GM18868 (cell line): Measurements from ENCODE around the gene ZMIZ1.
A peak's percentile ranks its signal among the peaks of the same experiment; 100 is the strongest.

Experiments used
- ATAC-seq: cut with Tn5 transposase; IDR thresholded peaks from one replicate; pipeline ENCODE4 v1.9.1; 2021; ENCODE audit warnings: mild to moderate bottlenecking, moderate library complexity; ENCODE audit not compliant: unreplicated experiment

The ZMIZ1 gene

DNA sequence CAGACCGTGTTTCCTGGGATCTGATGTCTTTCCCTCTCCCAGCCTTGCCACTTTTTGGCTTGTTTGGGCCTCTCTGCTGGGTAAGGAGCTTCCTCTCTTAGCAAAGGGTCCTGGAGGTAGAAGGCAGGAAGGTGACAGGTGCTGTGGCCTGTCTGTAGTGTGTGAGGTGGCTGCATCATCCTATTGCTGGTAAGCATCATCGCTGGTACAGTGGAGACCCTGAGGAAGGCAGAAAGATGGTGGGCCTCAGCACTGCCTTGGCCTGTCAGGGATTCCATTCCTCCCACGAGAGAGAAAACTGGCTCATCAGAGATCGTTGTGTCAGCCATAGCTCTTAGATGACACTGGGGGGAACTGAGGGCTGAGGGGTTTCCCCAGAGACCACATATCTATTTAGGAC lies 46.5 kb downstream of the ZMIZ1 start:
- ATAC-seq, result no peak

DNA sequence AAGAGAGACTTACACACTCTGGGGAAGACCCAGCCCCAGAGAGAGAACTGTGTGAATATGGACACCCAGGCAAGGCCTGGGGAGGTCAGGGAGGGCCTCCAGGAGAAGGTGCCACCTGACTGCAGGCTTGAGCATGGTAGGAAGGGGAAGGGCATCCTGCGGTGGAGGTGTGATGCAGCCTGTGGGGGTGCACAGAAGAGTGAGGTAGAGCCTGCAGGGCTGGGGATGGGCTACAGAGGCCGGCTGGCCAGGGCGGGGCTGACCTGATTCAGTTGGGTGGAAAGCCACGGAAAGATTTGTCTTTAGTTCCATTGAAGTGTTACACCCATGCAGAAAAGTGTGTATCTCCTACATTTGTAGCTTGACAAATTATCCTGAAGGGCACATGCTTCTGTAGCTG lies 47.6 kb downstream of the ZMIZ1 start:
- peak; percentile 17 for ATAC-seq

DNA sequence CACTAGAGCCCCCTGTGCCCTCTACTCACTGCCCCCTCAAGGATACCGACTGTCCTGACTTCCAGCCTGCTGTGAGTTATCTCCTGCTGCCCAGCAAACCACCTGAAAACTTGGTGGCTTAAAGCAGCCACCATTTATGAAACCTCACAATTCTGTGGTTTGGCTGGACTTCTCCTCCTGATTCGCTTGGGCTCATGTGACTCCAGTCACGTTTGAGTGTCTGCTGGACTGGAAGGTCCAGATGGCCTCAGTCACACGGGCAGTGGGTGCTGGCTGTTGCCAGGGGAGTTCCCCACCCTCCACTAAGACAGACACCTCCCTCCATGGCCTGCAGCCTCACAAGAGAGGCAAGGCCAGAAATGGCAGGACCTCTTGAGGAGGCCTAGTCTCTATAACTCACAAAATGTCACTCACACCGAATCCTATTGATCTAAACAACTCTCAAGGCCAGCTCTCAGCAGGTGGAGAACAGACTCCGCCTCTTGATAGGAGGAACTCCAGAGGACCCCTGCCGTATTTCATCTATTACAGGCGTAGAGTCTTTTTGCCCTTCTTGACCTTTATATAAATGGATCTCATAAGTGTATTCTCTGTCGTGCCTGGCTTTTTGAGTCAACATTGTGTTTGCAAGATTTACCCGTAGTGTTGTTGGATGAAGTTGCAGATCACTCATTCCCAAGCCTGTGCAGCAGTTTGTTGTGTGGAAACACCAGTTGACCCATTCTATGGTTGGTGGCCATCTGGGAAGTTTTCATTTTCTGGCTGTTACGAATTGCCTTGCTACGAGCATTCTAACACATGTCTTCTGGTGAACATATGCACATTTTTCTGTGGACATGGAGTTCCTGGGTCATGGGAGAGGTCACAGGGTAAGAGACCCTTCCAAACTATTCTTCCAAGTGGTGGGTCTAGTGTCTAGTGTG lies 48.3 kb downstream of the ZMIZ1 start:
- ATAC-seq, result peak; percentile 63

DNA sequence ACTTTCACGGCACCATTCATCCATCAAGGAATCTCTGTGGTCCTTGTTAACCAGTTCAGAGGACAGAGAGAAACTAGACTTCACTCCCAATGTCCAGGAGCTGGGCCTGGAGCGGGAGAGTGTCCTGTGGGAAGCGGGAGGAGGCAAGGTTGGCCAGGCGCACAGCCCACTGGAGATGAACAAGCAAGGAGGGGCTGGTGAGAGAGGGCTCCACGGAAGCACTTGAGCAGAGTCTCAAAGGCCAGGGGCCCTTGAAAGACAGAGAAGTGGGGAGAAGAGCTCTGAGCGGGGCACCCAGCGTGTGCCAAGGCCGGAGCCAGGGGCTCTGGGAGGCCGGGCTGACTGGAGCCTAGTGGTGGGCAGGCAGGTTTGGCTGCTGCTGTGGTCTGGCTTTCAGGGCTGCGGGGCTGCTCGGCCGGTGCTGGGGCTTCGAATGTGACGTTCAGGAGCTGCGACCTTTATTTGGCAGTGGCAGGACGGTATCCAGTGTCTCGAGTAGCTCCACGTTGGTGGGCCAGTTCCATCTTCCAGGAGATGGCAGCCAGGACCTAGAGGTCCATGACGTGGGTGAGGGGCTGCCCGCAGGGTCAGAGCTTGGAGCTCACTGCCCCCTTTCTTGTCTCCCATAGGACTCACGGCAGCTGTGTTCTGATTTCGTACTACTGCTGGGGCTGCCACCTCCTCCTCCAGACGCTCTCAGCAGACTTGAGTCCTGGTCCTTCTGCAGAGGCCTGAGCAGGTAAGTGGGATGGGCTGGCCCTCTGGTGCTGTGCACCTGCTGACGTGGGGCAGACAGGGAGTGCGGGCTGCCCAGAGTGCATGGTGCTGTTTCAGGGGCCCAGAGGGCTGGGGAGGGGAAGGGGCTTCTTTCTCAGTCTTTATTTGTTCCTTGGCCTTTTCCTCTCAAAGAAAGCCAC lies 49.8 kb downstream of the ZMIZ1 start:
- no peak for ATAC-seq

DNA sequence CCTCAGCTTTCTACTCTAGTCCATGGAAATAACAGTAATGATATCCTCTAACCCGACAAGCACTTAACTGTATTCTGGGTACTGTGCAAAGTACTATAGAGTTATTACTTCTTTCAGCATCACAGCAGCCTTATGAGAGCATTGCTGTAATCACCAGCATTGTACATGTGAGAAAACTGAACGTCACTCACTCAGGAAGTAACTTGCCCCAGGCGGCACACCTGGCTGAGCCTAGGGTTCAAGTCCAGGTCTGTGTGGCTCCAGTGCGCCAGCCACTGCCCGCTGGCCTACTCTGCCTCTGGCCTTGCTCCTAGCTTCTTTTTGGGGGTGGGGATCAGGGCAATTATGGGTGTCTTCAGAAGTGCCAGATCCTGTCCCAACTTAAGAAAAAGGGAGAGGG lies 50.5 kb downstream of the ZMIZ1 start:
- no peak for ATAC-seq

DNA sequence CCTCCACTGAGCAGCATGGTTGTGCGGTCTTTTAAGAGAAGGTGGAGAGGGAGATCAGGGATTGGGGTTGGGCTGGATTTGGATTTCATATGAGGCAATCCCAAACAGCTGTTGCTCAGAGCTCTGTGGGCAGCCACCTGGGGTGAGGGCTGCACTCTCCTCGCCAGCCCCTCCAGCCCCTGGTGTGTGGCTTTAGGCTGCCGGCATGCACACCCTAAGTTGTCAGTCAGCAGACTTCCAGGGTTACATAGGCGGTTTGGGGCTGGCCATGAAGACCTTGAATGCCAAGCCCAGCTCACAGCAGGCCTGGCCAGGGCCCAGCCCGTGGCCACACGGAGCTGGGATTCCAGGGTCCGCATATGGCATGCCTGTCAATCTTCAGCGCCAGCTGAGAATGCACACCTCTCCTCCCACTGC lies 54.8 kb downstream of the ZMIZ1 start:
- no peak for ATAC-seq

DNA sequence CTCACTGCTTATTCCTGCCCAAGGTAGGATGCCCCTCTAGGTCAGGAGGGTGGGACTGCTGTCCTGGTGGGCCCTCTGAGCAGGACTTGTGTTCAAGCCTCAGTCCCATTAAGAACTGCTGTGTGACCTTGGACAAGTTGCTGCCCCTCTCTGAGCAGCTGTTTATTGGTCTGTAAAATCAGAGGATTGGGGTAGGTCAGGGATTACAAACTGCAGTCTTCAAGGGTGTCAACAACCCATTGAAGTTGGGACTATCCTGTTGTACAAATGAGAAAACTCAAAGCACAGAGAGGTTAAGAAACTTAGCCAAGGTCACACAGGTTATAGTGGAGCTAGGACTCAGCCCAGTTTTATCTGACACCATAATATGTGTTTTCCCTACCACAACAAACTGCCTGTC lies 55.3 kb downstream of the ZMIZ1 start:
- no peak for ATAC-seq

DNA sequence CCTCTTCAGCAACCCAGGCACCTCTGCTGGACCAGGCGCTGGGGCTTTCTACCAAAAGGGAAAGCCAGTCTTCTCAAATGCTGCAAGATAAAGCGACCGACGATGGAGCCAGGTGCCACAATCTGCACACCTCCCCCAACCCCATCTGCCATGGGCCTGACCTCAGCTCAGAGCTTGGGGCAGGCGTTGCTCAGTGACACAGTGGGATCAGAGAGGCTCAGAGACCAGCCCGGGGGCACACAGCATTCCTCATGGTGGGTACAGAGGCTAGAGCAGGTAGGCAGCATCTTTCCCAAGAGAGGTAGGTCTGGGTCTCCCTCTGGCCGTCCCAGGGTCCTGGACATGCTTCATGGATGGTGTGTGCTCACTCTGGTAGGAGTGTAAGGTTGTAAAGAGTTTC lies 56.3 kb downstream of the ZMIZ1 start:
- no peak for ATAC-seq

DNA sequence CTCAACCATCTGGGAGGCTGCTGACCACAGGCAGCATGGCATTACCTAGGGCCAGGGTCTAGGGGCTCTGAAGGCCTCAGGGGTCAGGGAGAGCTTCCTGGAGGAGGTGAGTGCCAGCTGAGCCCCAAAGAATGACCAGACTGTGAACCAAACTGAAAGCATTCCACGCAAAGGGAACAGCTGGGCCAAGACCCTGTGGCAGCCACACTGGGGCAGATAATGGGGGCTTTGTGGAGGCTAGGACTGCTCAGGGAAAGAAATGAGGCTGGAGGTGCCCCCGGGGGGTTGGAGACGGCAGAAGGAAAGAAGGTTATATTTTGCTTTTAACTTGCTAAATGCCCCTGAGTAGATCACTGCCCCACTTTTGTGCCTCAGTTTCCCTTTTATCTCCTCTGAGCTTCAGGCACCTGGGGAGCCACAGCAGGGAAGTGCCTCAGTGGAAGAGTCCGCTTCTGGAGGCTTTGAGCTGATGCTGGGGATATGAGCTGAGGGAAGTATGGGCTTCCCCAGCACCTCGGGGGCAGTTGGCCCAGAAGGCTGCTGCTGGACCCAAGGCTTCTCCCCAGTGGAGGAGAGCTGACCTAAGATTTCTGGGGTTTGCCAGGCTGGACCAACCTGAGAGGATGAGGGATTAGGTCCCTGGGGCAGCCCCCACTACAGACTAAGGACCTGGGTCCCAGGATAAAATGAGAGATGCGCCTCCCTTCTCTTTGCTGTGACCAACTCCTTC lies 57.8 kb downstream of the ZMIZ1 start:
- ATAC-seq, result no peak

DNA sequence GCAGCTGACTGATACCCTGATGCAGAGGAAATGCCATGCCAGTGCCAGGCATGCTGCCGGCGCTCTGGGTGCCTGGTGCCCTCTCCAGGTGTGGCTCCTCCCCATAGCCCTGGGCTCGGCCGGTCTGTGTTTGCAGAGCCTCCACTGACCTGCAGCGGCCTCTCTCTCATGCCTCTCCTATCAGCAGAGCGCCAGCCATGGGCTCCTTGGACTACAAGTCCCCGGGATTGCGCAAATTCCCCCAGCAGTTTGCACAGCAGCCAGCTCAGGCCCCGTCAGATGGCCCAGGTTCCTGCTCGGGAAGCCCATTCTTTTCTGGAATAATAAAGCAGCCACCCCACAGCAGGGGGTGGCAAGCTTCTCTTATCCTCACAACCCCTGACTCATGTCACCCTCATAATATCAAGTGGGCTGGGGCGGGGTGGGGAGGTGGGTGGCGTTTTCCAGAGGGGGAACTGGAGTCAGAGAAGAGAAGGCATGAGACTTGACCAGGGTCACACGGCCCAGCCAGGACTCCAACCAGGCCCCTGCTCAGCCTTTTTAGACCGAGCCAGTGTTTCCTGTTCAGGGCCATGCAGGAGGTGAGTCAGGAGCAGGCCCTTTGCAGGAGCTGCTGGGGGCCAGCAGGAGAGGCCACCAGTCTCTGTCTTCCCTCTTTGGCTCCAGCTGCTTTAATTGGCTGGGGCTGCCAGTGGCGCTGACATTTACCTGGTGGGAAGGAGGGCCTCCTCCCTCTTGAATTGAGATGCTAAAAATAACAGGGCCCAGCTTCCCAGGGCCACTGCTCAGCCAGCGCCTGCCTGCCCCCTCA lies 58.6 kb downstream of the ZMIZ1 start:
- ATAC-seq, result no peak

DNA sequence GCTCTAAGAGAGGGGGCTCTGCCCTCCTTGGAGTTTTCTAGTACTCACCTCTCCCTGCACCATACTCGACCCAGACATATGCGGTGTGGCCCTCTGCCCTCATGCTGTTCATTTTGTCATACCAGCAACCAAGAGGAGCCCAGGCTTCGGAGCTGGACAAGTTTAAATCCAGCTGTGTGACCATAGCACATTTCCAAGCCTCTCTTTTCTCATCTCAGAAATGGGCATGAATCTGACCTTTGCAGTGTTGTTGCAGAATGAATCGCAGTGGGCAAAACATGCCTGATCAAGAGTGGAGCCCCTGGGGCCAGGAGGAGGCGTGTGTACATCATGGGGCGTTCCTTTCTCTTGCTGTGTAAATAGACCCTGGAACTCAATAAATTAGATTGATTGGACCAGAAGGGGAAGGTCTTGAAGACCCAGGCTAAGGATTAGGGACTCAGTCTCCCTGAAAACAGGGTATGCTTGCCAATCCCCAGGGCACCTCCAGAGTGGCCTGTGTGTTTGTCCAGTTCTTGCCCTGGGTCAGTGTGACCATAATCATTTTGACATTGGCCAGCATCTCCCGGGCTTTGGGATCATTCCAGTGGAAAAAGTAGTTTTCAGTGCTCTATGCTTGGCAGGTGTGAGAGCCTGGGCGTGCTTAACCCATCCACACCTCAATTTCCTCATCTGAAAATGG lies 59.6 kb downstream of the ZMIZ1 start:
- no peak for ATAC-seq

DNA sequence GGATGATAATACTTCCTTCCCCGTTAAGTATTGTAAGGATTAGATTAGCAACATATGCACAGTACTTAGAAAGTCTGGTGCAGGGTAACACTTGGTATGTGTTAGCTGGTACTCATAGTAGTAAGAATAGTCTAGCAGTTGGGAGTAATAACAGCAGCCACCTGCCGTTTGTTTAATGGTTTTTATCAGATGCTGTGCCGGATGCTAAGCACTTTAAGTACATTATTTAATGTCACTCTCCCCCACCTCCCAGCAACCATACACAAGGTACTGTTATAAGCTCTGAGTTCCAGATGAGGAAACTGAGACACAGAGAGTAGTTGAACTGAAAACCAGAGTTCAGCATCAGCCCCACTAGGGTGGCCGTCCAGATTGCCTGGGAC lies 60.1 kb downstream of the ZMIZ1 start:
- no peak for ATAC-seq

DNA sequence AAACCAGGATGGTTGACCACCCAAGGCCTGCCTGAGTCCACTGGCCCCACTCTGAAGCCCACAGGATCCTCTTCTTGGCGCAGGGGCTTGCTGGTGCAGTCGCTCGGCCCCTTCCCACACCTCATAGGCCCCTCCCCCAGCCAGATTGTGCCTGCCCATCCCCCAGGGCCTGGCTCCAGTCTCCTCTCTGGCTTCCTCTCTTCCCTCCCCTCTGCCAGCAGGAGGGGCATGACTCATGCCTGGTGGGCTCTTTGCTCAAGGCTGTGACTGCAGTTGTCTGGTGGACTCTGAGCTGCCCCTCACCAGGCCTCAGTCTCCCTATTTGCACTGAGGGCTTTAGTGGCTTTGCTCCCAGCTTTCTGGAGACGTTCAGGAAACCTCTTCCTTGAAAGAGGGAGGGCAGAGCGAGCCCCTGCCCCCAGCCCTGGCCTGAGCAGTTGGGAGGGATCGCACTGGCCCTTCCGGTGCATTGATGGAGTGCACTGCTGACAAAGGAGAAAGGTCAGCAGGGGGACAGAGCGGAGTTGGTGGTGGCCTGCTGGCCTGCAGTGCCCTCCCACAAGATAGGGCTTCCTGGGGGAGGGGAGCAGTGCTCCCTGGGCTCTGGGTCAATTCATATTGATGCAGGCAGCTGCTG lies 60.7 kb downstream of the ZMIZ1 start:
- no peak for ATAC-seq

DNA sequence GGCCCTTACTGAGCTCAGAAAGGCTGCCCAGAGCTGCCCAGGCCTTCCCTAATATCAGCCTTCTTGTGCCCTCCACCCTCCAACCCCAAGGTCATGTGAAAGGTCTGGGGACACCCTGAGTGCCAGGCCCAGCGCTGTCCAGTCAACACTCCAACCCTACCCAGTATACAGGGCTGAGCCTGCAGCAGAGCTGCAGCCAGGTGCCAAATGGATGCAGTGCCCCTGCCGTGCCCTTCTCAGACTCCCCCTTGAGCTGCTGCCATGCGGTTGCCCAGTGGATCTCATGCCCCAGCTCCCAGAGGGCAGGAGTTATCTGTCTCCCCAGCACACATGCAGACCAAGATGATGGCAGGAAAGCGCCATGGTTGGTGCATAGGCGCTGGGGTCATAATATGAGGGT lies 61.5 kb downstream of the ZMIZ1 start:
- ATAC-seq, result no peak

DNA sequence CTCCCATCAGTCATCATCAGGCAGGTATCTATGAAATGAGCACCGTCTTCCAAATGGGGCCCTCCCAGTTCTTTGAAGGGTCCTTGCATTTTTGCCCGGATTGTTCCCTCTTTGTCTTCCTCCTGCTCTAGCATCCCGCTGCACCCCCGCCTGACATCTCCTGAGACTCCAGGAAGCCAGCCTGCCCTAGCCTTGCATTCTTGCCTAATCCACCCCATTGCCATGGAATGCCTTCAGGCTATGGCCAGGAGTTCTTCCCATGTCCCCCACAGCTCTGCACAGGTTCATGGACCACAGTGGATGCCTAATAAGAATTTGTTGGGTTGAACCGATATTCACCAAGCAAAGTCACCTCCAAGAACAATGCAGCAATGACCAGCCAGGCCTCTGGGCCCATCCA lies 62.1 kb downstream of the ZMIZ1 start:
- ATAC-seq, result no peak

DNA sequence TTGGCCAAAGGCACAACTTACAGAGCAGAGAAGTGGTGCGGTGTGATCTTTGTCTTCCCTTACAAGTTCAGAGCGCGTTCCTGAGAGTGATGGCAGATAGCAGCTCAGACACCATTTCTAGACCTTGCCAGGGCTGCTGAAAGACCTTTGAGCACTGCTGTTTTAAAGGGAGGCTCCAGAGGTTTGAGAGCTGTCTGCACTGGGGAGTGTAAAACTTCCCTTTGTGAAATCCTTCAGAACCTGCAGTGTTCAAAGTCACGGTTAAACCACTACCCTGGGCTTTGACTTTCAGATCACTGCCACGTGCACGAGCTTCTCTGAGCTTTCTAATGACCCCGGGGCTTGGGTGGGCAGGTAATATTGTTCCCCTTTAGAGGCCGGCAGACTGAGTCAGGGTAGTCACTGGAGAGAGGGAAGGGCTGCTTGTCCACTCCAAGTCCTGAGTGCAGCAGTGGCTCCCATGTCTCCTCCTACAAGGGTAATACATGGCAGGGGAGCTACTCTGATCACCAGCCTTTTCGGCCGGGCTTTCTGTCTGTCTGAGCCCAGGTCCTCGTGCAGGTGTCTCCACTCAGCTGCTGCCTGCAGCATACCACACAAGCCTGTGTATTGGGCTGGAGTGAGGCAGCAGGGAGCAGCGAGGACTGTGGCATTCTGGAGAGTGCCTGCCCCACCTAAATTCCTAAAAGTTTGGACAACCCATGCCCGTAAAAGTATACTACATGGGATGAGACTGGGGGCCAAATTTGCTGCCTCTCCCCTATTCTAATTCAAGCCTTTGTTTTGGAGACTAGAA lies 63.3 kb downstream of the ZMIZ1 start:
- no peak for ATAC-seq

DNA sequence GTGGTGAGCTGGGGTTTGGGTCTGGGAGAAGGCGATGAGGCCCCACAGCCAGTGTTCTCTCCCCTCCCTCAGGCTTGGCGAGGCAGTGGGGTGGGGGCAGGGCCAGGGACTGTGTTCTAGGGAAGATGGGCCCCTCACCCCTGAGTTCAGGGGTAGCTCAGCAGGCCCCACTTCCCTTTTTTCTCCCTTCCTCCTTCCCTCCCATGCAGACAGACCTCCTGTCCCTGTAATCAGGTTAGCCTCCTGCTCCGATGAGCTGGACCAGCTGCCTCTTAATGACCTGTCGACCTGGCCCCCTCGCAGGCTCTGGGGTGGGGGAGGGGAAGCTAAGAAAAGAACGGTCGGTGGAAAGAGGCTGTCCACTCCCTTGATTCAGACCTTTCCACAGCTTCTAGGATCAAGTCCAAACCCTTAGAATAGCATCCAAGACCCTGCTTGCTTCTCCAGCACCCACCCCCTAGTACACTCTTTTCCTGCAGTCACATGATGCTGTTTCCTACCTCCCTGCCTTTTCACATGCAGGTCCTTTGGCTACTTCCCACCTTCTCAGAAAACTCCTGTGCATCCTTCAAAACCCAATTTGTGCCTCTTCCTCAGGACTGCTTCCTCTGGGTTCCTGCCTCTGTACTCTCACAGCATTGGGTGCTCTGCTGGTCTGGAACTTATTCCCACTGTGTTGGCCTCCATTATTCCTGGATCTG lies 64.1 kb downstream of the ZMIZ1 start:
- no peak for ATAC-seq

DNA sequence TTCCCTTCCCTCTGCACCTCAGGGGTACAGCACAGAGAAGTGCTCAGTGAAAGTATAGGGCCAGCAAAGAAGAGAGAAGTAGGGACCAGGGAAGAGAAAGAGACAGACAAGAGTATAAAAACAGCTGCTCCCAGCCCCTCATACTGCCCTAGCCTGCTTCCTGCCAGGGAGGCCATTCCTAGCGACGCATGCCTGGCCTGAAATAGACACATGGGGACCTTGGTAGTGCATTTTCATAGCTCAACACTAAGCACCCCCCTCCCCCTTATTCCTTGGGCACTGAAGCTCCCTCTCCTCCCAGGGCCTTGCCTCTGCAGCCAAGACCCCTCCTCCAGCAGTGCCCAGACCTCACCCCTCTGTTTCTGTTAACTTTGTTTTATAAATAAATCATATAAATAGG lies 64.7 kb downstream of the ZMIZ1 start:
- no peak for ATAC-seq
